ENCODE measurements around the gene ADRM1. TPM values are rescaled to one million over a fixed set of nuclear protein-coding genes. Genes with fewer than 3 reads are reported as not detected.

The ADRM1 gene, protein sequence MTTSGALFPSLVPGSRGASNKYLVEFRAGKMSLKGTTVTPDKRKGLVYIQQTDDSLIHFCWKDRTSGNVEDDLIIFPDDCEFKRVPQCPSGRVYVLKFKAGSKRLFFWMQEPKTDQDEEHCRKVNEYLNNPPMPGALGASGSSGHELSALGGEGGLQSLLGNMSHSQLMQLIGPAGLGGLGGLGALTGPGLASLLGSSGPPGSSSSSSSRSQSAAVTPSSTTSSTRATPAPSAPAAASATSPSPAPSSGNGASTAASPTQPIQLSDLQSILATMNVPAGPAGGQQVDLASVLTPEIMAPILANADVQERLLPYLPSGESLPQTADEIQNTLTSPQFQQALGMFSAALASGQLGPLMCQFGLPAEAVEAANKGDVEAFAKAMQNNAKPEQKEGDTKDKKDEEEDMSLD
- 68.5 TPM for polyA plus RNA-seq (2012; ENCODE audit: low read depth, missing spikeins)

DNA sequence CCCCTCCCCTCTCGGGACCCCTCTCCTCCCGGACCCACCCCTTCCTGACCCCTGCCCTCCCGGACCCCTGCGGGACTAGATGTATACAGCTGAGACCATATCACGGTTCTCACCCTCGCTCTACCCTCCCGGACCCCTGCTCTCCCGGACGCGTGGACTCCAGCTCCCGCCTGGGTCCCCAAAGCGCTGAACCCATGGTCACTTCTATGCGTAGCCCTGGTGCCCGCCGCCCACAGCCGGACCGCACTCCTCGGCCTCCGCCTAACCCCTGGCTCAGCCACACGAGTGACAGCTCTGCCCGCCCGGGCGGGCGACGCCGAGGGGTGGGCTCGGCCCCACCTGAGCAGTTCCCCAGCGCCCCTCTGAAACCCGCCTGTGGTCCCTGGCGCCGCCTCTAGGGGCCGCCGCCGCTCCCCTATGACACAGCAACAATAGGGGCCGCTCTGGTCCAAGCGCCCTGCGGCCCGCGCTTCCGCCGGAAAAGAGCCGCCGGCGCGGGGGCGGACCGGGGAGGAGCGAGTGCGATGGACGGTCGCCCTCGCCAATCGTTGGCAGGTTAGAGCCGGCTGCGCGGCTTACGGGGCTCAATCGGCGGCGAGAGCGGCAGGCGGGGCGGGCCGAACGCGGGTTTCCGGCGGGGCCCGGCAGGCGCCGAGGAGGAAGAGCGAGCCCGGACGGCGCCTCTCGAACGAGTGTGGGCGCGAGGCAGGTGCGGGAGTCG is at the start of gene ADRM1:
ADRM1 (plus strand) TSS at position 657 of the 721 bp plus-strand sequence. CDS start 572 bp downstream, outside the sequence.
- FAIRE-seq: peak; percentile 84
- no peak for TF ChIP-seq POLR2AphosphoS5 (IDR thresholded peaks at IDR 0.05; ENCODE audit: low read depth, low read length)
- no peak for TF ChIP-seq POU2F2 (IDR thresholded peaks at IDR 0.05; ENCODE audit: low read depth, low read length)
- TF ChIP-seq TAF1 (IDR thresholded peaks at IDR 0.05; ENCODE audit: low read depth, low read length): no peak; the same call in 1 of the 2 replicates
- no peak for TF ChIP-seq PAX5 (IDR thresholded peaks at IDR 0.05; ENCODE audit: insufficient read depth, low read length, severe bottlenecking)
- 0 out of 2 replicates have a peak, but pooled peaks have one; percentile 24 for TF ChIP-seq POLR2A (IDR thresholded peaks at IDR 0.05; ENCODE audit: low read depth, low read length)
- 0 out of 2 replicates have a peak, but pooled peaks have one; percentile 0 for TF ChIP-seq SPI1 (IDR thresholded peaks at IDR 0.05; ENCODE audit: low read depth, low read length)
- DNase-seq (ENCODE audit: insufficient read length, low spot score): peak; percentile 100

DNA sequence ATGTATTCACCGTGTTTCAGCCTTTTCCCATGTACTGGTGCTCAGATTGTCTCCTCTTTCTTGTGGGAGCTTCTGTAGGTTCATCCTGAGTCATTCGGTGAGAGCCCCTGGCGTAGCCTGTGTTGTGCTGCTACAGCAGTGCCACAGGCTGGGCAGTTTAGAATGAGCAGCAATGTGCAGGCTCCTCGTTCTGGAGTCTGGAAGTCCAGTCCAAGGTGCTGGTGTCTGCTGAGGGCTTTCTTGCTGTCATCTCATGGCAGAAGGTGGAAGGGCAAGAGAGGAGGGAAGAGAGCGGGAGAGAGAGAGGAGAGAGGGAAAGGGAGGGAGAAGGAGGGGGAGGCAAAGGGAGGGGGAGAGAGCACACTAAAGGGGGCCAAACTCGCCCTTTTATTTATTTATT is 49.4 kb upstream of the ADRM1 start:
- DNase-seq (ENCODE audit: insufficient read length, low spot score): no peak
- FAIRE-seq: no peak
- TF ChIP-seq PAX5 (IDR thresholded peaks at IDR 0.05; ENCODE audit: insufficient read depth, low read length, severe bottlenecking): no peak
- TF ChIP-seq SPI1 (IDR thresholded peaks at IDR 0.05; ENCODE audit: low read depth, low read length): no peak
- TF ChIP-seq POLR2A (IDR thresholded peaks at IDR 0.05; ENCODE audit: low read depth, low read length): no peak
- no peak for TF ChIP-seq POLR2AphosphoS5 (IDR thresholded peaks at IDR 0.05; ENCODE audit: low read depth, low read length)

DNA sequence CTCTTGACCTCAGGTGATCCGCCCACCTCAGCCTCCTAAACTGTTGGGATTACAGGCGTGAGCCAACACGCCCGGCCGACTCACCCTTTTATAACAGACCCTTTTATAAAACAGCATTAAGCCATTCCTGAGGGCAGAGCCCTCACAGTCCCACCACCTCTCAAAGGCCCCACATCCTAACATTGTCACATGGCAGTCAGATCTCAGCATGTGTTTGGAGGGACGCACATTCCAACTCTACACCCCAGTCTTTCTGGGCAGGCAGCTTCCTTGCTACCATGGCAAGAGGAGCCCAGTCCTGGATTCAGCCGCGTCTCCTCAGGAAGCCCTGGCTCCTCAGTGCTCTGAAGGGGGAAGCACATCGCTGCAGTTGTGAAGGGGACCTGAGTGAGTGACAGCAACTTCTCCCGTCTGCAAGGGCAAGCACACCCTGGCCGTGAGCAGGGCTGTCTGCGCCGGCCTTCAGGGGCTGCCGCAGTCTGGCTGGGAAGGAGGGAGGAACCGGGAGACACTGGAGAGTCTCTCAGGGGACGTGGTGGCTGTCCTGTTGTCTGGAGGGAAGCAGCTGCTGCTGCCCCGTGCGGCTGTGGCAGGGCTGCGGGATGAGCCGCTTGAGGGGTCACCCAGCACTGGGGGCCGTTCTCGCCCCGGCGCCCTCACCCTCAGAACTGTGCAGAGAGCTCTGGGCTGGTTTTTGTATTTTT is 48.6 kb upstream of the ADRM1 start:
- FAIRE-seq: no peak
- TF ChIP-seq POLR2AphosphoS5 (IDR thresholded peaks at IDR 0.05; ENCODE audit: low read depth, low read length): no peak
- TF ChIP-seq TAF1 (IDR thresholded peaks at IDR 0.05; ENCODE audit: low read depth, low read length): no peak
- TF ChIP-seq PAX5 (IDR thresholded peaks at IDR 0.05; ENCODE audit: insufficient read depth, low read length, severe bottlenecking): no peak
- TF ChIP-seq POLR2A (IDR thresholded peaks at IDR 0.05; ENCODE audit: low read depth, low read length): no peak
- no peak for TF ChIP-seq POU2F2 (IDR thresholded peaks at IDR 0.05; ENCODE audit: low read depth, low read length)
- TF ChIP-seq SPI1 (IDR thresholded peaks at IDR 0.05; ENCODE audit: low read depth, low read length): no peak
- DNase-seq (ENCODE audit: insufficient read length, low spot score): no peak

DNA sequence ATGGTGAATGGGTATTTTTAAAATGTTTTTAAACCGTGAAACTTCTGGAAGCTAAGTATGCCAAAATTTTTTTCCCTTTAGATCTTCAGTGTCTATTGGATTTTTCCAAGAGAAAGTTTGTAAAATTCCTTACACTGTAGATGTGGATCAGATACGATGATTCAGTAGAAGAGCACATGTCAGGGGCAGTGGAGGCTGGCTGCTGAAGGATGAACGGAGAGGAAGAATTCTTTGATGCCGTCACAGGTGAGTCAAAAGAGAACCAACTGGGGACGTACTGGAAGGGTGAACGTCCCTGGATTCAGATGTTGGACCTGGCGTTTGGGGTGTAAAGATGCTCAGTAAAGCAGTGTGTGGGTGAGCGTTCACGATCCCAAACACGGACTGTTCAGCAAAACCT is 46.8 kb upstream of the ADRM1 start:
- TF ChIP-seq TAF1 (IDR thresholded peaks at IDR 0.05; ENCODE audit: low read depth, low read length) (no peak), POU2F2 (IDR thresholded peaks at IDR 0.05; ENCODE audit: low read depth, low read length) (no peak), POLR2A (IDR thresholded peaks at IDR 0.05; ENCODE audit: low read depth, low read length) (no peak), SPI1 (IDR thresholded peaks at IDR 0.05; ENCODE audit: low read depth, low read length) (no peak), POLR2AphosphoS5 (IDR thresholded peaks at IDR 0.05; ENCODE audit: low read depth, low read length) (no peak), PAX5 (IDR thresholded peaks at IDR 0.05; ENCODE audit: insufficient read depth, low read length, severe bottlenecking) (no peak)
- FAIRE-seq: no peak

DNA sequence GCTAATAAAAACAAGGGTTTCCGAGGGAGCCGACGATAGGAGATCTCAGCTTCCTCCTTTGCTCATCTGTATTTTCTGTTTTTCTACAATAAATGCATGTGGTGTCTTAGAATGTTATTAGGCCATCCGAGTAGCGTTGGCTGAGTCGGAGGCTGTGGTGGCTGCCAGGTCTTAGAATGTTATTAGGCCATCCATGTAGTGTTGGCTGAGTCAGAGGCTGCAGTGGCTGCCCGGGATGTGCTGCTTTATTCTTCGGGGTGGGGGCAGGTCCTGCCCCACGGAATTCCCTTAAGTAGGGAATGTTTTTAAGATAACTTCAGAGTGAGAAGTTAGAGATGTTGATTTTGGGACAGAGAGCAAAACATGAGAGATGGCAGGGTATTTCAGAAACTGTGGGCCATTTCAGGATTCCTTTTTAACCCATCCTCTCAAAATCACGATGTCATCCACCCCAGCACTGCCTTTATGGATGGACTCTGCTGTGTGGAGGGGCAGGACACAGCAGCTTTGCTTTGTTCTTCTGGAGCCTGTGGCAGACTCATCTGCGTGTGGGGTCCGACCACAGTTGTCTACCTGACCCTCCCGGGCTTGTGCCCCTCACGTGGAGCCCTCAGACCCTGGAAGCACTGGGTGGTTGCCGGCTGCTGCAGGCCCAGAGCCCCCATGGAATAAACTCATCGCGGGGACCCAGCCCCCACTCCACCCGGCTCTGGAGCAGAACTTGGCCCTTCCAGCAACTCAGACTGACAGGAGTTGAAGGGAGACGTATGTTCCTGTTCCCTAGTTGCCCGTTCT is 44.1 kb upstream of the ADRM1 start:
- DNase-seq (ENCODE audit: insufficient read length, low spot score) (no peak), FAIRE-seq (no peak)
- no peak for TF ChIP-seq POLR2AphosphoS5 (IDR thresholded peaks at IDR 0.05; ENCODE audit: low read depth, low read length)
- no peak for TF ChIP-seq PAX5 (IDR thresholded peaks at IDR 0.05; ENCODE audit: insufficient read depth, low read length, severe bottlenecking)
- no peak for TF ChIP-seq POLR2A (IDR thresholded peaks at IDR 0.05; ENCODE audit: low read depth, low read length)
- no peak for TF ChIP-seq POU2F2 (IDR thresholded peaks at IDR 0.05; ENCODE audit: low read depth, low read length)
- no peak for TF ChIP-seq TAF1 (IDR thresholded peaks at IDR 0.05; ENCODE audit: low read depth, low read length)
- TF ChIP-seq SPI1 (IDR thresholded peaks at IDR 0.05; ENCODE audit: low read depth, low read length): no peak

More for the DNA sequence above, 46.8 kb upstream of the ADRM1 start:
- DNase-seq (ENCODE audit: insufficient read length, low spot score): no peak

DNA sequence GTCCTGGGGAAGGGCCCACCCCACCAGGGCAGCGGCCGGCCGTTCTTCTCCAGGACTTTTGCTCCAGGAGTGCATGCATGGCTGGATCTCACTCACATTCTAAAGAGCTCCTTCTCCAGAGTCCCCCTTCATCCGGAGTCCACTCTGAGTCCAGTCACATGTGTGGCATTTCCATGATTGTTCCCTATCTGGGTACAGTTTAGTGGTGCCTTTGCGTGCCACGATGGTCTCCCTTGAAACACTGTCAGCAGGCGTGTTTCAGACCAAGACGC is 43.6 kb upstream of the ADRM1 start:
- FAIRE-seq (no peak), DNase-seq (ENCODE audit: insufficient read length, low spot score) (no peak)
- no peak for TF ChIP-seq PAX5 (IDR thresholded peaks at IDR 0.05; ENCODE audit: insufficient read depth, low read length, severe bottlenecking)
- TF ChIP-seq POU2F2 (IDR thresholded peaks at IDR 0.05; ENCODE audit: low read depth, low read length): no peak
- no peak for TF ChIP-seq POLR2AphosphoS5 (IDR thresholded peaks at IDR 0.05; ENCODE audit: low read depth, low read length)
- TF ChIP-seq SPI1 (IDR thresholded peaks at IDR 0.05; ENCODE audit: low read depth, low read length): no peak
- TF ChIP-seq TAF1 (IDR thresholded peaks at IDR 0.05; ENCODE audit: low read depth, low read length): no peak
- no peak for TF ChIP-seq POLR2A (IDR thresholded peaks at IDR 0.05; ENCODE audit: low read depth, low read length)

DNA sequence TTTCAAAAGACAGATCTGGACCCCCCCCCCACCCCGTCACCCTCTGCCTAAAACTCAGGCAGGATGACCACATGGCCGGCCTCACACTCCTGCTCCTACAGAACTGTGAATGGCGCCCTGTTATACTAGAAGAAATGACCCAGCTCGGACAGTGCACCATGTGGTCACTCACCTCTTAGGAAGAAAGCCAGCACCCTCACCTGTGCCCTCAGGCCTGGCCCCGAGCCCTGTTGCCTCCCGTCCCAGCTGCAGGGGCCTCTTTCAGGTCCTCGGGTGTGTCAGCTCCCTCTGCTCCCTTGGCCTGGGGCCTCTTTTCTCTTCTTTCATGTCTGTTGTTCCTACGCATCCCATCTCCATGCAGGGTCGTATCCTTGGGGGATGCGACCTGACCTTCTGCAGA is 40.7 kb upstream of the ADRM1 start:
- TF ChIP-seq POLR2AphosphoS5 (IDR thresholded peaks at IDR 0.05; ENCODE audit: low read depth, low read length): no peak
- no peak for TF ChIP-seq PAX5 (IDR thresholded peaks at IDR 0.05; ENCODE audit: insufficient read depth, low read length, severe bottlenecking)
- no peak for TF ChIP-seq POLR2A (IDR thresholded peaks at IDR 0.05; ENCODE audit: low read depth, low read length)
- no peak for TF ChIP-seq SPI1 (IDR thresholded peaks at IDR 0.05; ENCODE audit: low read depth, low read length)
- no peak for TF ChIP-seq POU2F2 (IDR thresholded peaks at IDR 0.05; ENCODE audit: low read depth, low read length)
- TF ChIP-seq TAF1 (IDR thresholded peaks at IDR 0.05; ENCODE audit: low read depth, low read length): no peak
- DNase-seq (ENCODE audit: insufficient read length, low spot score): no peak
- FAIRE-seq: no peak

DNA sequence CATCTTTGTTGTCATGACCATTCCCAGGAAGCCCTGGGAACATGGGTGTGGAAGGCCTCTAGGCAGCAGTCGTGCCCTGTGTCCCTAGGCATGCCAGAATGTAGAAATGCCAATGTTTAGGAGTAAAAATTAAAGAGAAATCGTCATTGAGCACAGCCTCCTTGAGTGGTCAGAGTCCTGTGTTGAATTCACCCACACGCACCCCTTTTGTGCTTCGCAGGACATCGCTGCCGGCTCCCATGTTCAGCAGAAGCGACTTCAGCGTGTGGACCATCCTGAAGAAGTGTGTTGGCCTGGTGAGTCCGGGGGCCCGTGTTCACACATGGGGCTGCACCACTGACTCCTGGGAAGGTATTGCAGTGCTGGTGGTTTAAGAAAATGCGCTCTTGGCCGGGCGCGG is 39.4 kb upstream of the ADRM1 start:
- DNase-seq (ENCODE audit: insufficient read length, low spot score) (no peak), FAIRE-seq (no peak)
- TF ChIP-seq POU2F2 (IDR thresholded peaks at IDR 0.05; ENCODE audit: low read depth, low read length) (no peak), POLR2AphosphoS5 (IDR thresholded peaks at IDR 0.05; ENCODE audit: low read depth, low read length) (no peak), TAF1 (IDR thresholded peaks at IDR 0.05; ENCODE audit: low read depth, low read length) (no peak), PAX5 (IDR thresholded peaks at IDR 0.05; ENCODE audit: insufficient read depth, low read length, severe bottlenecking) (no peak), SPI1 (IDR thresholded peaks at IDR 0.05; ENCODE audit: low read depth, low read length) (no peak), POLR2A (IDR thresholded peaks at IDR 0.05; ENCODE audit: low read depth, low read length) (no peak)
